ENCODE measurements around the gene ELFN1.

ELFN1 gene

DNA sequence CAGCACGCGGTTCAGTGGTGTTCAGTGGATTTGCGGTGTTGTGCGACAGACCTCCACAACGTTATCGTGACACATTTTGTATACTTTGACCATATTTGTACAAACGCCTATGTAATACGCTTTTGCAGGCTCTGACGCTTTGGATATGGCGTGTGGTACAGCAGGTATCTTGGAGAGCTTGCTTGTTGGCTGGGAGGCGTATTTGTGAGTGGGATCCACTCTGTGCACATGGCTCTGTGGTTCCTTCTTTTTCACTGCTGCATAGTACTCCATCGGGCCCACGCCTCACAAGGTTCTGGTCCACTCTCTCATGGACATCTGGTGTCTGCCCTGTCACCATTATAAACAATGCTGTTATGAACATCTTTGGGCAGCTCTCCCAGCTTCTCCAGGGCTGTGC lies 53.2 kb downstream of the ELFN1 start:
- Histone ChIP-seq H3K36me3 (ENCODE audit: control insufficient read depth, insufficient read depth, low read length) (peaks cover 4% of the 10 kb centered on the region), H3K4me3 (ENCODE audit: extremely low read depth, insufficient read depth, low read length, poor library complexity, severe bottlenecking) (no peak overlapping the region), H3K27ac (ENCODE audit: low read depth, low read length, severe bottlenecking) (no peak overlapping the region), H3K9me3 (ENCODE audit: control insufficient read depth, low read length) (no peaks in the 10 kb centered on the region), H3K4me1 (ENCODE audit: control insufficient read depth, insufficient read depth, low read length, poor library complexity, severe bottlenecking) (no peaks in the 10 kb centered on the region)
- WGBS, 2 experiments (ENCODE audit: insufficient coverage in 2 of 2): 98 to 99% methylated on average over 7 to 12 of the region's 13 CpGs

DNA sequence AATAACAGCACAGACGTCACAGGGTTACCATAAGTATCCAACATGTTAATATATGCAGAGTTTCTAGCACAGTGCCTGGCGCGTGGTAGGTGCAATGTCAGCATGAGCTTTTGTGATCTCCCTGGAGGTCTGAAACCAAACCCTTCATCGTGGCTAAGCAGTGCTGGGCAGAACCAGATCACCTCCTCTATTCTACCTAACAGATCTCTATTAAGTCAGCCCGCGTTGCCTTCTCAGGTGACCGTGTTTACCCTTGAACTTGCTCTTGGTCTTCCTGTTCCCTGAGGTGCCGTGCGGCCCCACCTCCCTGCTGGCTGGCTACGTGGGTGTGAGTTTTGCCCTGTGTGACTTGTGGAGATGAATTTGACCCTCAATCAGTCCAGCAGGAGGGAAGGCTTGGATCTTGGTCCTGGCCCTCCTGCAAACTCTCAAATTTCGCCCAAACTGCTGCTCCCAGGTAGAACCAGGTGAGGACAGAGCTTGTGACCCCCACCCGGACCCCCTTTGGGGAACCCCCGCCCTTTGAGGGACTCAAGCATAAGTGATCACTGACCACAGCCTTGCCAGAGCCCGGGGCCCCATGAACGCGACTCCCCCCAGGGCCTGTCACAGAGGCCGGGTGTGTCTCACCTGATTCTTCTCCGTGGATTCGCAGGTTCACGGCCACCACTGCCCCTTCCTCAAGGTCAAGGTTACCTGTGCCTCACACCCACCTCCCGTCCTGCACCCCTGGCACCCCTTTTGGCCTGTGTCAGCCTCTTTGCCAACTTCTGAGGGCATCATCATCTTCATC lies 54.2 kb downstream of the ELFN1 start:
- 90 to 94% methylated on average over 18 to 21 of the region's 21 CpGs for WGBS, 2 experiments (ENCODE audit: insufficient coverage in 2 of 2)
- H3K4me1 ChIP-seq (ENCODE audit: control insufficient read depth, insufficient read depth, low read length, poor library complexity, severe bottlenecking): no peaks in the 10 kb centered on the region
- H3K4me3 ChIP-seq (ENCODE audit: extremely low read depth, insufficient read depth, low read length, poor library complexity, severe bottlenecking): no peak overlapping the region
- H3K36me3 ChIP-seq (ENCODE audit: control insufficient read depth, insufficient read depth, low read length): peaks cover 9% of the 10 kb centered on the region
- H3K27ac ChIP-seq (ENCODE audit: low read depth, low read length, severe bottlenecking): no peak overlapping the region
- peaks cover 5% of the 10 kb centered on the region for H3K9me3 ChIP-seq (ENCODE audit: control insufficient read depth, low read length)

DNA sequence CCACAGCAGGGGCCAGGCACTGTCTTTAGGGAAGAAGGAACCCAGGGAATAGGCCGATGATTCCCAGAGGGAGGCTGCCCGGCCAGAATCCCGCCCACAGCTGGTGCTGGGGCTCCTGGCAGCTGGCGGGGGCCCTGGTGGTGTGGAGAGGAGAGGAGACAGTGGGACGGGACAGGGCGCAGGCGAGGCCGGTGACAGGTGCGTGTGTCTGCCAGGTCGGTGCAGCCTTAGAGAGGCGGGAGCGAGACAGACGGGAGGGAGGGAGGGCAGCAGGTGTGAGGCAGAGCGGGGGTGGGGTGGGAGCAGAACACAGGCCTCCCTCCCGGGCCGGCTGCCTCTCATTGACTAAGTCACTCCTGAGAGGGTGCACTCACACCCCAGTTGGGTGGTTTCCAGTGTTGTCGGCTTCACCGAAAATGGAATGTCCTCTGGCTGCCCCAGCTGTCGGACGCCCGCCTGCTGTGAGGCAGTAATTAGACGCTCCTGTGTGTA lies 55.2 kb downstream of the ELFN1 start:
- 68 to 76% methylated on average over 11 of the region's 22 CpGs for WGBS, 2 experiments (ENCODE audit: insufficient coverage in 2 of 2)
- Histone ChIP-seq H3K9me3 (ENCODE audit: control insufficient read depth, low read length) (peaks cover 5% of the 10 kb centered on the region), H3K4me3 (ENCODE audit: extremely low read depth, insufficient read depth, low read length, poor library complexity, severe bottlenecking) (no peak overlapping the region), H3K4me1 (ENCODE audit: control insufficient read depth, insufficient read depth, low read length, poor library complexity, severe bottlenecking) (no peaks in the 10 kb centered on the region), H3K36me3 (ENCODE audit: control insufficient read depth, insufficient read depth, low read length) (peaks cover 18% of the 10 kb centered on the region), H3K27ac (ENCODE audit: low read depth, low read length, severe bottlenecking) (no peak overlapping the region)

DNA sequence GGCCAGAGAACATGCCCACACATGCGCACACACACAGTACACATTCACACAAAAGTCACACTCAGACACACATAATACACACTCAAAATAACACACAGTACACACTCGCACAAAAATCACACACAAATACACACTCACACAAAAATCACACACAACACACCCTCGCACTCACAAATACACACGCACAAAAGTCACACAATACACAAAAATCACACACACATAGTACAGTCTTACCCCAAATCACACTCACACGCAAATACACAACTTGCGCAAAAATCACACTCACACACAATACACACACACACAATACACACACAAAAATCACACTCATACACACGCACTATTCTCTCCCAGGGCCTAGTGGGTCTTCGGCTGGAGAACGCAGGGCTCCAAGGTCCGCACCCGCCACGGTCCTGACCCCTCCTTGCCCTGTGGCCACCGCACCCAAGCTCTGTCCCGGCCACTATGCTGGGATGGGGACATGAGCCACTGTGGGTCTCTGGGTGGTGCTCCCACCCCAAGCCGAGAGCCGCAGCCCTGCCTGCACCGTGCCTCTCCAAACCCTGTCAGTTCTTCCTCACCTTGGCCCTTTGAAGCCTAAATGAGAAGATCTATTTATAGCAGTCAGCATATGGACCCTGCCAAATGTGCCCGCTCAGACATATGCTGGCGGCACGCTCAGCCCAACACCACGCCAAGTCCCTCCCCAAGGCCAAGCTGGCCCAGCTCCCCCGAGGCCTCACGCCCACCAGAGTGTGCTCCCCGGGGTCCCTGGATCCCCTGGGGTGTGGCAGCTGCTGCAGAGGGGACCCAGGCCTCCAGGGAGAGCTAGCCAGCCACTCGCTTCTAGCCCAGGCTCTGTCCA lies 55.9 kb downstream of the ELFN1 start:
- 92 to 93% methylated on average over 20 to 22 of the region's 25 CpGs for WGBS, 2 experiments (ENCODE audit: insufficient coverage in 2 of 2)
- Histone ChIP-seq H3K27ac (ENCODE audit: low read depth, low read length, severe bottlenecking) (no peak overlapping the region), H3K4me1 (ENCODE audit: control insufficient read depth, insufficient read depth, low read length, poor library complexity, severe bottlenecking) (no peaks in the 10 kb centered on the region), H3K36me3 (ENCODE audit: control insufficient read depth, insufficient read depth, low read length) (peaks cover 21% of the 10 kb centered on the region), H3K4me3 (ENCODE audit: extremely low read depth, insufficient read depth, low read length, poor library complexity, severe bottlenecking) (no peak overlapping the region), H3K9me3 (ENCODE audit: control insufficient read depth, low read length) (peaks cover 5% of the 10 kb centered on the region)

DNA sequence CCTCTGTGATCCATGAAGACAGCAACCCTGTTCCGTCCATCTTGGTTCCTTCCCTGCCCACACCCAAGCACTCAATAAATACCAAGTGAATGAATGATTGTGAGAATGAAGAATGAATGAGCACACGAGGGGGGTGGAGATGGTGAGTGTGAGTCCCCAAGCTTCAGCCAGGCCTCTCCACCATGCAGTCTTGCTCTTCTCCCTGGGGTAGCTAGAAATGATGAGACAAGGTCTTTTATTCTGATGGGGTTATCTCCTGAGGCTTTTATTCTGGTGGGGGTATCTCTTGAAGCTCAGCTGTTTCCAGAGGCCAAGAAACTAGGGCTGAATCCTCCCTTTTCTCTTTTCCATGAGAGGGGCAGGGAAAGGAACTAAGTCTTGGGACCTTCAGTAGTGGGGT lies 57.0 kb downstream of the ELFN1 start:
- Histone ChIP-seq H3K36me3 (ENCODE audit: control insufficient read depth, insufficient read depth, low read length) (peaks cover 21% of the 10 kb centered on the region), H3K9me3 (ENCODE audit: control insufficient read depth, low read length) (peaks cover 5% of the 10 kb centered on the region), H3K4me3 (ENCODE audit: extremely low read depth, insufficient read depth, low read length, poor library complexity, severe bottlenecking) (no peak overlapping the region), H3K4me1 (ENCODE audit: control insufficient read depth, insufficient read depth, low read length, poor library complexity, severe bottlenecking) (no peaks in the 10 kb centered on the region), H3K27ac (ENCODE audit: low read depth, low read length, severe bottlenecking) (no peak overlapping the region)
- WGBS, 2 experiments (ENCODE audit: insufficient coverage in 2 of 2): 89 to 100% methylated on average over 1 of the region's 2 CpGs

DNA sequence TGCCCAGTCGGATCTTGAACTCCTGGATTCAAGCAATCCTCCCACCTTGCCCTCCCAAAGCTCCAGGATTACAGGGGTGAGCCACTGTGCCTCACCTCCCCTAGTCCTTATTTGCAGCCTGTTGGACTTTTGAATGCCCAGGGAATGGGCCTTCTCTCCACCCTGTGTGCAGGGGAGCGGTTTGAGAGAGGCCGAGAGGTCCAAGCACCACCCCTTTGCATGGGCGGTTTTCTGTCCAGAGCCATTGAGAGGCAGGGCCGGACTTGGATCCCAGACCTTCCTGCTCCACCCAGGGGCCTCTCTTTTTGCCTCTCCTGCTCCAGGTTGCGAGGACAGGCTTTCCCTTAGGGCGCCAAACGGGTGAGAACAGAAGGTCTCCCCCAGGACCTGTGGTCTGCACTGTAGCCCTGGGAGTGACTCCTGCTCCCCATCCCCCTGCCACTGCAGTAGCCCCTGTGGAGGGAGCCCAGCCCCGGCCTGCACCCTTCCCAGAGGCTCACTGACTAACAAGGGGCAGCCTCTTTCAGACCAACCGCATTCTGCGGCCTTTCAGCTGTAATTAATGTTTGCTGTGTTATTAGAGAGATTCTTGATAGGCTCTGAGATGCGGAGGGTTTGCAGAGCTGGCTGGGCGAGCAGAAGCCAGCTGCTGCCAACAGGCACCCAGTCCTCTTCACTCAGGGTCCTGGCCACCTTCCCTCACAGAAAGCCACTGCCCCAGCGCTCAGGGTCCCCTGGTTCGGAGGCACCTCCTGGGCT lies 57.9 kb downstream of the ELFN1 start:
- H3K36me3 ChIP-seq (ENCODE audit: control insufficient read depth, insufficient read depth, low read length): peaks cover 21% of the 10 kb centered on the region
- 91 to 95% methylated on average over 11 of the region's 15 CpGs for WGBS, 2 experiments (ENCODE audit: insufficient coverage in 2 of 2)
- H3K4me3 ChIP-seq (ENCODE audit: extremely low read depth, insufficient read depth, low read length, poor library complexity, severe bottlenecking): no peak overlapping the region
- no peaks in the 10 kb centered on the region for H3K4me1 ChIP-seq (ENCODE audit: control insufficient read depth, insufficient read depth, low read length, poor library complexity, severe bottlenecking)
- H3K27ac ChIP-seq (ENCODE audit: low read depth, low read length, severe bottlenecking): no peak overlapping the region
- peaks cover 5% of the 10 kb centered on the region for H3K9me3 ChIP-seq (ENCODE audit: control insufficient read depth, low read length)

DNA sequence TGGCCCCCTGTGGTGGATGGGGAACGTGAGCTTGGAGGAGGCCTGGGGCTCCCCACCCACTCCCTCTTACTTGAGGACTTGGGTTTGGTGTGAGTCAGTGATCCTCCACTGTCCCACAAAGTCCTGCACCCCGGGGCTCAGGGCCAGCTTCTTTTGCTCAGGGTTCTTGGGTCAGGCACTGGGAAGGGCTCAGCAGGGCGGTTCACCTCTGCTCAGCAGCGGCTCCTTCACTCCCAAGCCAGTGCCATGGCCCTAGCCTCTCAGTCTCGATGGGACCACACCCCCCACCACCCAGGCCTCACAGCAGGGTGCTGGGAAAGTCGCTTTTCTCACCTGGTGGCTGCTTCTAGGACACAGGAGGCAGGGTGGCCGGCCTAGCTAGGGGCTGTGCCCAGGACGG lies 59.1 kb downstream of the ELFN1 start:
- no peak overlapping the region for H3K27ac ChIP-seq (ENCODE audit: low read depth, low read length, severe bottlenecking)
- H3K9me3 ChIP-seq (ENCODE audit: control insufficient read depth, low read length): peaks cover 5% of the 10 kb centered on the region
- no peaks in the 10 kb centered on the region for H3K4me1 ChIP-seq (ENCODE audit: control insufficient read depth, insufficient read depth, low read length, poor library complexity, severe bottlenecking)
- 90 to 96% methylated on average over 5 to 7 of the region's 8 CpGs for WGBS, 2 experiments (ENCODE audit: insufficient coverage in 2 of 2)
- no peak overlapping the region for H3K4me3 ChIP-seq (ENCODE audit: extremely low read depth, insufficient read depth, low read length, poor library complexity, severe bottlenecking)
- peaks cover 21% of the 10 kb centered on the region for H3K36me3 ChIP-seq (ENCODE audit: control insufficient read depth, insufficient read depth, low read length)

DNA sequence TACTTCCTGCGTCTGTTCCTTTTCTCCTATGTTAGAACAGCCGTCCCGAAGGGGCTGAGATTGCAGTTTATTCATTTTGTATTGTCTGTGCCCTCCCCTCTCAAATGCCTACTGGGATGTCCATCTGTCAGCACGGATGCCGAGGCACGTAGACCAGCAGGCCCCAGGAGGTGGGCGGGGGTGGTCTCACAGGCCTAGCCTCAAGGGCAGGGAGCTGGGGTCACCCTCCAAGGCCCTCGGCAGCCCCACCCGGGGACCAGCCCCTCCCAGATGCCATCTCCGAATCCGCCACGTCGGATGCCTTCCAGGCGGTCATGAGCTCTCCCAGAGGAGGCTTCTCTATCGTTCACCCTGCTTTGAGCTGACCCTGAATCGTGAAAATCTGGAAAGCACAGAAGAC lies 59.7 kb downstream of the ELFN1 start:
- Histone ChIP-seq H3K9me3 (ENCODE audit: control insufficient read depth, low read length) (peaks cover 5% of the 10 kb centered on the region), H3K4me3 (ENCODE audit: extremely low read depth, insufficient read depth, low read length, poor library complexity, severe bottlenecking) (no peak overlapping the region), H3K36me3 (ENCODE audit: control insufficient read depth, insufficient read depth, low read length) (peaks cover 21% of the 10 kb centered on the region), H3K4me1 (ENCODE audit: control insufficient read depth, insufficient read depth, low read length, poor library complexity, severe bottlenecking) (no peaks in the 10 kb centered on the region), H3K27ac (ENCODE audit: low read depth, low read length, severe bottlenecking) (no peak overlapping the region)
- WGBS, 2 experiments (ENCODE audit: insufficient coverage in 2 of 2): 95 to 96% methylated on average over 16 of the region's 16 CpGs

DNA sequence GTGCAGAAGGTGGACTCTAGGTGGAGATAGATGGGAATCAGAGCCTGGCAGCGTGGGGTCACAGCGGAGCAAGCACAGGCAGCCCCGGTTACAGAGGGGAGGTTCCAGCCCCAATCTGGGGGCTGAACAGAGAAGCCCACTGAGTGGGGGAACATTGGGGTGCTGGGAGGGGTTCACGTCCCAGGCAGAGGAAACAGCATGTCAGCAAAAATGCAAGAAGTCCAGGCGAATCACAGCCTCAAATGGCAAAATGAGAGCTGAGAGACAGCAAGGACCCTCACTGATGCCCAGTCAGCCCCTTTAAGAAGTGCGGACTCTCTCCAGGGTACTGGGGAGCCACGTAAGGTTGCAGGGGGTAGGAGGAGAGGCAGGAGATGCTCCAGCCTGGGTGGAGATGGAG lies 62.0 kb downstream of the ELFN1 start:
- H3K9me3 ChIP-seq (ENCODE audit: control insufficient read depth, low read length): peaks cover 5% of the 10 kb centered on the region
- H3K4me1 ChIP-seq (ENCODE audit: control insufficient read depth, insufficient read depth, low read length, poor library complexity, severe bottlenecking): no peaks in the 10 kb centered on the region
- no peak overlapping the region for H3K4me3 ChIP-seq (ENCODE audit: extremely low read depth, insufficient read depth, low read length, poor library complexity, severe bottlenecking)
- 95 to 97% methylated on average over 7 of the region's 7 CpGs for WGBS, 2 experiments (ENCODE audit: insufficient coverage in 2 of 2)
- H3K27ac ChIP-seq (ENCODE audit: low read depth, low read length, severe bottlenecking): no peak overlapping the region
- H3K36me3 ChIP-seq (ENCODE audit: control insufficient read depth, insufficient read depth, low read length): peaks cover 21% of the 10 kb centered on the region

DNA sequence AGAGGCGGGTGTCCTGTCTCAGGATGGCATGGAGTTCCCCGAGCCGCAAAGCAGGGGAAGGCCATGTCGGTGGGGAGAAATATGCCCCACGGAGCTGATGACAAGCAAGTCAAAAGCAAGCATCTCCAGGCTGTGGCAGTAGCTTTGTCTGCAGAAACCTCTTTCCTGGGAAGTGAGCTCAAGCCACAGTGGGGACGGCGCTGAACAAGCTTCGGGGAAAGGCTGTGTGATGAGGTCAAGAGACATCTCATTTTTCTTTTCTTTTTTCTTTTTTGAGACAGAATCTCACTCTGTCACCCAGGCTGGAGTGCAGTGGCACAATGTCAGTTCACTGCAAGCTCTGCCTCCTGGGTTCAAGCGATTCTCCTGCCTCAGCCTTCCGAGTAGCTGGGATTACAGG lies 62.6 kb downstream of the ELFN1 start:
- 85 to 89% methylated on average over 6 to 8 of the region's 10 CpGs for WGBS, 2 experiments (ENCODE audit: insufficient coverage in 2 of 2)
- H3K4me3 ChIP-seq (ENCODE audit: extremely low read depth, insufficient read depth, low read length, poor library complexity, severe bottlenecking): no peak overlapping the region
- no peak overlapping the region for H3K27ac ChIP-seq (ENCODE audit: low read depth, low read length, severe bottlenecking)
- peaks cover 21% of the 10 kb centered on the region for H3K36me3 ChIP-seq (ENCODE audit: control insufficient read depth, insufficient read depth, low read length)
- peaks cover 5% of the 10 kb centered on the region for H3K9me3 ChIP-seq (ENCODE audit: control insufficient read depth, low read length)
- no peaks in the 10 kb centered on the region for H3K4me1 ChIP-seq (ENCODE audit: control insufficient read depth, insufficient read depth, low read length, poor library complexity, severe bottlenecking)
